HG03354 (cell line): ENCODE data around the gene NOTCH3.

Experiments
- ATAC-seq: cut with Tn5 transposase; IDR thresholded peaks from one replicate; pipeline ENCODE4 v1.9.1; 2021; ENCODE audit warnings: mild to moderate bottlenecking; ENCODE audit not compliant: unreplicated experiment, poor library complexity, severe bottlenecking

Gene NOTCH3

DNA sequence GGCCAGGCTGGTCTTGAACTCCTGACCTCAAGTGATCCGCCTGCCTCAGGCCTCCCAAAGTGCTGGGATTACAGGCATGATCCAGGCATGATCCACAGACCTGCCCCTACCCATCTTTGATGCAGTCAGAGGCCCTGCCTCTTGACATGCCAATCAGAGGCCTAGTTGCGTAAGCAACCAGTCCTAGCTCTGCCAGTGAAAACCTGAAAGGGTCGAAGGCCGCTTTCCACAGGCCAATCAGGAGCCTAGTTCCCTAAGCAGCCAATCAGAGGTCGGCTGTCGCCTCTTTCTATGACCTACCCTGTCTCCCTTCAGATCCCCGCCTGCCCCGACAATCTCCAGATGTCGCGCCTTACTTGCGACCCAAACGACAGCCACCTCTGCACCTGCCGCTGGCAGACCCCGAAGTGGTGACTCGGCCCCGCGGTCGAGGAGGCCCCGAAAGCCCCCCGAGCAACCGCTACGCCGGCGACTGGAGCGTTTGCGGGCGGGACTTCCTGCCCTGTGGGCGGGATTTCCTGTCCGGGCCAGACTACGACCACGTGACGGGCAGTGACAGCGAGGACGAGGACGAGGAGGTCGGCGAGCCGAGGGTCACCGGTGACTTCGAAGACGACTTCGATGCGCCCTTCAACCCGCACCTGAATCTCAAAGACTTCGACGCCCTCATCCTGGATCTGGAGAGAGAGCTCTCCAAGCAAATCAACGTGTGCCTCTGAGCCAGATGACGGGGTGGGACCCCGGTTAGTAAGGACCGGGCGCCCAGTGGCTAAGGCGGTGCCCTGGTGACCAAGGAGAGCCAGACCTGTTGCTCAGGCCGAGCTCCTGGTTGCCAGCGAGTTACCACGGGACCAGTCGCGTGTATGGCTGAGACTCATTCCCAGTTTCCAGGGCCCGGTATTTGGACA, 87.3 kb downstream of the NOTCH3 start:
- no peak for ATAC-seq

DNA sequence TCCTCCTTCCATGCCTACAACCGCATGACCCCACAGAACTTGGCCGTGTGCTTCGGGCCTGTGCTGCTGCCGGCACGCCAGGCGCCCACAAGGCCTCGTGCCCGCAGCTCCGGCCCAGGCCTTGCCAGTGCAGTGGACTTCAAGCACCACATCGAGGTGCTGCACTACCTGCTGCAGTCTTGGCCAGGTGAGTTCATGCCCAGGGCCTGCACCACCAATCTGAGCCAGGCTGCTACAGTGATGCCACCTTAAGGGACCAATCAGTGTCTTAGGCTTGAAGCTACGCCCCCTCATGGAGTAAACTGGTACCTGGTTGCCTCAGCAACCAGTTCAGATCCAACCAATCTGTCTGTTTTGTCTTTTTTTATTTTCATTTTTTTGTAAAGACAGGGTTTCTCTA, 88.4 kb downstream of the NOTCH3 start:
- no peak for ATAC-seq

DNA sequence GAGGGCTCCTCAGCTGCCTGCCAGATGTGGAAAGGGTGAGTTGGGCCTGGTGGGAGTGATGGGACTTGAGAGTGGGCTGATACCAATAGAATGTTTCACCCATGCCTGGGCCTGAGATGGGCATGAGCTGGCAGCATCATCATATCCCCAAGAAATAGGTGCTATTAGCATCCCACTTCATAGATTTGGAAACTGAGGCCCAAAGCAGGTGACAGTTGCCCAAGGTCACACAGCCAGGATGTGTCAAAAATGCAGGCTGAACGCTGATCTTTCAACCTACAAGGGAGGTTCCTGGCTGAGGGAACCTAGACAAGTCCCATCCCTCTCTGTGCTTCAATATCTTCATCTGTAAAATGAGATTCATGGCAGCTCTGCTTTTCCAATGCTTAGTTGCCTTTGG, 89.0 kb downstream of the NOTCH3 start:
- ATAC-seq, result no peak

DNA sequence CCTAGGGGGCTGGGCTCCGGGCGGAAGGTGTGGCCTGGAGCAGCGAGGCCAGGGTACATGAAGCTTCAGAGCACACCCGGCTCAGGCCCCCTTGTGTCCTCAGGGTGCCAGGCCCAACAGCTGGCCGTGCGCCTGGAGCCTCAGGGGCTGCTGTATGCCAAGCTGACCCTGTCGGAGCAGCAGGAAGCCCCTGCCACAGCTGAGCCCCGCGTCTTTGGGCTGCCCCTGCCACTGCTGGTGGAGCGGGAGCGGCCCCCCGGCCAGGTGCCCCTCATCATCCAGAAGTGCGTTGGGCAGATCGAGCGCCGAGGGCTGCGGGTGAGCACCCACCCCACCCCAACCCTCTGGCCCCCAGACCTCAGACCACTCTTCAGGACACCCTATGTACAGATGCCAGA, 90.4 kb downstream of the NOTCH3 start:
- no peak for ATAC-seq

- ATAC-seq, result no peak
Measured at GRCh38 chr19:15109768-15110417, 90.9 kb downstream of the NOTCH3 start.
